ENCODE measurements around the gene GRIN2A.

Gene GRIN2A

GRCh38 chr16:10182222-10183053 lies at the start of gene GRIN2A:
TSS of gene GRIN2A (minus strand) at chr16:10182428. CDS start at chr16:10180411, 2,017 bp downstream.
- DNase-seq = no peak

- no peak for DNase-seq
These were observed 49.3 kb upstream of the GRIN2A start for GRCh38 chr16:10231563-10231962.

- no peak for DNase-seq
These were observed 46.6 kb upstream of the GRIN2A start for GRCh38 chr16:10228779-10229178.

GRCh38 chr16:10226987-10227306 lies 44.7 kb upstream of the GRIN2A start:
- no peak for DNase-seq

GRCh38 chr16:10226141-10226986 lies 44.1 kb upstream of the GRIN2A start:
- DNase-seq = no peak

- no peak for DNase-seq
These were observed 43.4 kb upstream of the GRIN2A start for GRCh38 chr16:10225653-10226052.

- no peak for DNase-seq
These were observed 42.6 kb upstream of the GRIN2A start for GRCh38 chr16:10224850-10225249.

- DNase-seq = no peak
These were observed 38.7 kb upstream of the GRIN2A start for GRCh38 chr16:10220942-10221341.

GRCh38 chr16:10219742-10220141 lies 37.5 kb upstream of the GRIN2A start:
- DNase-seq = no peak

GRCh38 chr16:10218490-10219206 lies 36.4 kb upstream of the GRIN2A start:
- no peak for DNase-seq

- DNase-seq = no peak
These were observed 31.5 kb upstream of the GRIN2A start for GRCh38 chr16:10213748-10214147.

GRCh38 chr16:10210944-10211343 lies 28.7 kb upstream of the GRIN2A start:
- DNase-seq = no peak

GRCh38 chr16:10206865-10207264 lies 24.6 kb upstream of the GRIN2A start:
- no peak for DNase-seq

- no peak for DNase-seq
These were observed 24.0 kb upstream of the GRIN2A start for GRCh38 chr16:10206215-10206614.

- DNase-seq = no peak
These were observed 23.5 kb upstream of the GRIN2A start for GRCh38 chr16:10205688-10206087.

- no peak for DNase-seq
These were observed 20.4 kb upstream of the GRIN2A start for GRCh38 chr16:10202649-10203048.

GRCh38 chr16:10200637-10201586 lies 18.7 kb upstream of the GRIN2A start:
- no peak for DNase-seq

GRCh38 chr16:10196999-10197398 lies 14.8 kb upstream of the GRIN2A start:
- no peak for DNase-seq

GRCh38 chr16:10191096-10191495 lies 8.9 kb upstream of the GRIN2A start:
- no peak for DNase-seq

GRCh38 chr16:10189861-10190390 lies 7.7 kb upstream of the GRIN2A start:
- no peak for DNase-seq

GRCh38 chr16:10188236-10188635 lies 6.0 kb upstream of the GRIN2A start:
- no peak for DNase-seq
